GM12878 (cell line): ENCODE measurements around the gene CARD14. TPM values are rescaled to one million over a fixed set of nuclear protein-coding genes. Genes with fewer than 3 reads are reported as not detected.
A peak's percentile ranks its signal among the peaks of the same experiment; 100 is the strongest.

Experiments used
- CBX3 ChIP-seq: fragments of 200-600 bp; sonication (generic); IDR thresholded peaks from 2 replicates; pipeline ENCODE4 v1.6.1; 2016; ENCODE audit warnings: low read depth, borderline replicate concordance
- FOS ChIP-seq: IDR thresholded peaks from 3 replicates; pipeline ENCODE4 v1.6.1; 2011; ENCODE audit warnings: borderline replicate concordance; ENCODE audit not compliant: insufficient read length; ENCODE audit errors: extremely low read depth
- GATAD2B ChIP-seq: fragments of 450-650 bp; conservative IDR thresholded peaks from 2 replicates; pipeline ENCODE4 v1.6.1; 2017; ENCODE audit warnings: low read depth, mild to moderate bottlenecking, moderate library complexity
- HSF1 ChIP-seq: fragments of 150-350 bp; IDR thresholded peaks from 2 replicates; pipeline ENCODE4 v1.6.1; 2014; ENCODE audit warnings: mild to moderate bottlenecking, low read depth, low read length
- PAX8 ChIP-seq: fragments of 450-650 bp; IDR thresholded peaks from 2 replicates; pipeline ENCODE4 v1.6.1; 2017; ENCODE audit warnings: mild to moderate bottlenecking, moderate library complexity
- RAD21 ChIP-seq: IDR thresholded peaks from 2 replicates; pipeline ENCODE4 v1.6.1; 2011; ENCODE audit warnings: mild to moderate bottlenecking, low read depth, low read length, moderate library complexity; ENCODE audit not compliant: insufficient read depth
- RUNX3 ChIP-seq: IDR thresholded peaks from 2 replicates; pipeline ENCODE4 v1.6.1; 2012; ENCODE audit warnings: low read length, inconsistent platforms
- SKIL ChIP-seq: fragments of 450-650 bp; IDR thresholded peaks from 2 replicates; pipeline ENCODE4 v1.6.1; 2017; ENCODE audit warnings: mild to moderate bottlenecking, low read depth, inconsistent platforms; ENCODE audit not compliant: poor library complexity, severe bottlenecking
- SUPT20H ChIP-seq: IDR thresholded peaks from 2 replicates; pipeline ENCODE4 v1.6.1; 2011; ENCODE audit warnings: low read depth, mild to moderate bottlenecking, low read length, moderate library complexity, borderline replicate concordance; ENCODE audit not compliant: control insufficient read depth
- WRNIP1 ChIP-seq: IDR thresholded peaks from 2 replicates; pipeline ENCODE4 v1.6.1; 2011; ENCODE audit warnings: low read depth, low read length, improper control_type of control experiment, borderline replicate concordance
- ZNF217 ChIP-seq: fragments of 450-650 bp; IDR thresholded peaks from 2 replicates; pipeline ENCODE4 v1.6.1; 2017; ENCODE audit warnings: antibody characterized with exemption, mild to moderate bottlenecking
- ZZZ3 ChIP-seq: IDR thresholded peaks from 2 replicates; pipeline ENCODE4 v1.6.1; 2011; ENCODE audit warnings: low read depth; ENCODE audit not compliant: control insufficient read depth, insufficient read length
- polyA plus RNA-seq, 11 experiments: library from polyadenylated mRNA; depleted of rRNA in 4 of 11; unstranded in 6 of 11; stranded (reverse) in 5 of 11; fragments of >200 nt; fragmentation: Nextera tagmentation in 4 of 11; fragmentation: Illumina TruSeq in 1 of 11; extraction: Ambion mirVana in 4 of 11; extraction: Trizol in 1 of 11; gene quantifications; 1 replicate in 1 of 11; 2 replicates in 10 of 11; pipeline versions ENCODE4 v1.2.1 to v1.2.3, GENCODE V29; 2011 to 2016; ENCODE audit warnings: inconsistent platforms in 2 of 11, missing spikeins in 2 of 11, low read depth in 1 of 11
- total RNA-seq, 4 experiments: library from RNA; depleted of rRNA in 3 of 4; stranded (reverse); fragments of >200 nt in 3 of 4; fragmentation: Illumina TruSeq in 1 of 4; extraction: Trizol in 1 of 4; gene quantifications; 2 replicates each; pipeline versions ENCODE4 v1.2.1 to v1.2.3, GENCODE V29; 2013 to 2021

Gene CARD14
- total and polyA plus RNA-seq, 10 of the 15 experiments (the other 5 are each of a cell fraction or from before 2014, with no cell fraction given): 0.08 to 0.15 TPM; not detected in 8

DNA sequence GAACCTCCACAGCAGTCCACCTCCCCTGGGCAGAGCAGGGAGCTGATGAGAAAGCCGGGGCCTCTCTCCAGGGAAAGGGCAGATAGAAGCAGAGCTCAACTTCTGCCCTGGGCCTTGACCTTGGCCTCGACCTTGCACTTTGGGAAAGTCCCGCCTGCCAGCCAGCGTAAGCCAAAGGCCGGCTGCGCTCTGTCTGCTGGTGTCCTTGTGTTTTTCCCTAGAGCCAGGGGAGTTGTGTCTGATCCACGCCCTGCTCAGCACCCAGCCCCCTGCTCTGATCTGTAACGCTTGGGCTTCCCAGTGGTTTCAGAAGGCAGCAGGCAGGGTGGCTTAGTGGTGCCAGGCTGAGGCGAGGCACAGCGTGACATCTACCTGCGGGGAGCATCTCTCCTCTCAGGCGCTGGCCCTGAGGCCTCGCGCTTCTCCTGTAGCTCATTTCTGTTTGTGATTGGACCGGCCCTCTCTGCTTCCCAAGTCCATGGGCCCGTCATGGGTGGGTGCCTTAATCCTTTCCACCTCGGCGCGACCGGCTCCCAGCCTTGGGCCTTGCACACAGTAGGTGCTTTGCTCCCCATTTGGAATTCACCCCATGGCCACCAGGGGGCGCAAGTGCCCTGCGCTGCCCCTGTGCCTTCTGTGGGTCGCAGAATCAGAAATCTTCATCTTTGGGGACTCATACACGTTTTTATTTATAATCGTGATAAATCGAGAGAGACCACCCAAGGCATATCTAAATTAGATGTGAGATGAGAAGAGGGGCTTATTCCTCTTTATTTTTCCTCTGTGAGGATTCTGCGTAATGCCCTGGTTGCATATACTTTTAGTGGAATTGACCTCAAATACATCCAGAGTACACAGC is 26.1 kb downstream of the CARD14 start (continued):
- TF ChIP-seq SKIL (no peak), FOS (no peak), RAD21 (peak; percentile 94), HSF1 (no peak), GATAD2B (no peak), ZZZ3 (no peak), ZNF217 (peak; percentile 83), CBX3 (no peak), WRNIP1 (peak; percentile 98), PAX8 (no peak), SUPT20H (no peak), RUNX3 (no peak; the same call in 1 of the 2 replicates)
